Esophagus muscularis mucosa (tissue), 4 donors: ENCODE results near the gene NELL1. TPM values are rescaled to one million over a fixed set of nuclear protein-coding genes. Genes with fewer than 3 reads are reported as not detected.

ENCODE experiments used
- DNase-seq: peaks from one replicate; pipeline ENCODE4 v3.0.0-alpha.2; 2017; ENCODE audit errors: extremely low spot score
- H3K27ac ChIP-seq, 4 donors: fragments of 200-600 bp; sonication (generic); replicated peaks in 1 of 4; 1 replicate in 3 of 4; 2 replicates in 1 of 4; pipeline ENCODE4 v1.5.1; 2016 to 2019; ENCODE audit warnings: mild to moderate bottlenecking in 1 of 4
- H3K27me3 ChIP-seq, 4 donors: fragments of 200-600 bp; sonication (generic); one replicate each; pipeline versions ENCODE4 v1.5.1 to v1.6.0; 2016 to 2019
- H3K36me3 ChIP-seq, 4 donors: fragments of 200-600 bp; sonication (generic); one replicate each; pipeline ENCODE4 v1.5.1; 2016 to 2019
- H3K4me1 ChIP-seq, 4 donors: fragments of 200-600 bp; sonication (generic); one replicate each; pipeline ENCODE4 v1.5.1; 2016 to 2019
- H3K4me3 ChIP-seq, 4 donors: fragments of 200-600 bp; sonication (generic); 1 replicate in 2 of 4; 2 replicates in 2 of 4; pipeline ENCODE4 v1.5.1; 2016 to 2019; ENCODE audit warnings: mild to moderate bottlenecking in 4 of 4, moderate library complexity in 1 of 4
- H3K9me3 ChIP-seq, 4 donors: fragments of 200-600 bp; sonication (generic); 1 replicate in 3 of 4; 2 replicates in 1 of 4; pipeline ENCODE4 v1.5.1; 2016 to 2019
- EP300 ChIP-seq: sonication (generic); formaldehyde crosslinking; IDR thresholded peaks from one replicate; pipeline ENCODE4 v1.6.1; 2017; ENCODE audit warnings: antibody characterized with exemption
- POLR2A ChIP-seq: fragments of 450-650 bp; IDR thresholded peaks from one replicate; pipeline ENCODE4 v1.6.1; 2017; ENCODE audit warnings: antibody characterized with exemption, moderate library complexity, mild to moderate bottlenecking, low read depth
- POLR2AphosphoS5 ChIP-seq, 2 donors: sonication (generic); formaldehyde crosslinking; IDR thresholded peaks; one replicate each; pipeline ENCODE4 v1.6.1; 2017; ENCODE audit warnings: antibody characterized with exemption in 2 of 2
- WGBS: methylation state at CpG from one replicate; pipeline ENCODE4 v1.1.5; 2018; 5-methylcytosine and 5-hydroxymethylcytosine counted together
- intact Hi-C: fragments of 100-400 bp; cut with DNase I; formaldehyde crosslinking; loops from one replicate; pipeline ENCODE4 v1.15.1; 2023
- total RNA-seq, 4 donors: library from RNA; depleted of rRNA; stranded (reverse); fragments of >200 nt; gene quantifications; one replicate each; pipeline versions ENCODE4 v1.1.0 to v1.2.1, GENCODE V29; 2016
- TF ChIP-seq, protein P1 (sequence below), 3 experiments: fragments of 200-600 bp in 2 of 3; fragments of 450-650 bp in 1 of 3; sonication (generic) in 2 of 3; IDR thresholded peaks; one replicate each; pipeline ENCODE4 v1.5.1; 2017 to 2019; ENCODE audit warnings: antibody characterized with exemption in 3 of 3, mild to moderate bottlenecking in 2 of 3, moderate library complexity in 1 of 3

NELL1 gene
- total RNA-seq, 4 donors from 2014 or later = 0.65 to 2.7 (median 0.90) TPM

DNA sequence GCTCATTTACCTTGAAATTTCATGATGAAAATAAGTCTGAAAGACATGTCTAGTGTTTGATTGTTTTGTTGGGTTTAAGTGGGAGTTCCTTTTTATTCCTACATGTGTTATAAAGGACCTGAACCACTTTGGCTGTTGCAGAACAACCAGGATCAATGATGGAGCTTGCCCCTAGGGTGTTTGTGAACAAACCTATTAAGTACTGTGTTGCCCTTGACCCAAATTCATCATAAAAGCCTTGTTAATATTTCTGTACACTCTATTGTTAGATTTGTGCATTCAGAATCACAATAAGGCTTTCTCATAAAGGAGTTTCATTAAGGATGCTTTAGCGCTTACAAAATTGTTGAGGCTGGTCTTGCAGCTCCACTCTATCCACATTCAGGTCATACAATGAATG is 452.6 kb downstream of the NELL1 start:
- intact Hi-C loops = no loop called here
- H3K4me3 ChIP-seq = no peak overlapping the region
- no peaks in the 10 kb centered on the region for H3K27me3 ChIP-seq
- TF ChIP-seq EP300 (no peak), POLR2A (no peak), POLR2AphosphoS5 (IDR thresholded peaks at IDR 0.05) (no peak)
- TF ChIP-seq, protein P1, sequence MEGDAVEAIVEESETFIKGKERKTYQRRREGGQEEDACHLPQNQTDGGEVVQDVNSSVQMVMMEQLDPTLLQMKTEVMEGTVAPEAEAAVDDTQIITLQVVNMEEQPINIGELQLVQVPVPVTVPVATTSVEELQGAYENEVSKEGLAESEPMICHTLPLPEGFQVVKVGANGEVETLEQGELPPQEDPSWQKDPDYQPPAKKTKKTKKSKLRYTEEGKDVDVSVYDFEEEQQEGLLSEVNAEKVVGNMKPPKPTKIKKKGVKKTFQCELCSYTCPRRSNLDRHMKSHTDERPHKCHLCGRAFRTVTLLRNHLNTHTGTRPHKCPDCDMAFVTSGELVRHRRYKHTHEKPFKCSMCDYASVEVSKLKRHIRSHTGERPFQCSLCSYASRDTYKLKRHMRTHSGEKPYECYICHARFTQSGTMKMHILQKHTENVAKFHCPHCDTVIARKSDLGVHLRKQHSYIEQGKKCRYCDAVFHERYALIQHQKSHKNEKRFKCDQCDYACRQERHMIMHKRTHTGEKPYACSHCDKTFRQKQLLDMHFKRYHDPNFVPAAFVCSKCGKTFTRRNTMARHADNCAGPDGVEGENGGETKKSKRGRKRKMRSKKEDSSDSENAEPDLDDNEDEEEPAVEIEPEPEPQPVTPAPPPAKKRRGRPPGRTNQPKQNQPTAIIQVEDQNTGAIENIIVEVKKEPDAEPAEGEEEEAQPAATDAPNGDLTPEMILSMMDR (IDR thresholded peaks at IDR 0.05) = no peak
- no peaks in the 10 kb centered on the region for H3K4me1 ChIP-seq
- DNase-seq = no peak
- H3K27ac ChIP-seq = no peak overlapping the region
- 100% methylated on average over 1 of the region's 1 CpG for WGBS
- no peaks in the 10 kb centered on the region for H3K36me3 ChIP-seq
- no peaks in the 10 kb centered on the region for H3K9me3 ChIP-seq

DNA sequence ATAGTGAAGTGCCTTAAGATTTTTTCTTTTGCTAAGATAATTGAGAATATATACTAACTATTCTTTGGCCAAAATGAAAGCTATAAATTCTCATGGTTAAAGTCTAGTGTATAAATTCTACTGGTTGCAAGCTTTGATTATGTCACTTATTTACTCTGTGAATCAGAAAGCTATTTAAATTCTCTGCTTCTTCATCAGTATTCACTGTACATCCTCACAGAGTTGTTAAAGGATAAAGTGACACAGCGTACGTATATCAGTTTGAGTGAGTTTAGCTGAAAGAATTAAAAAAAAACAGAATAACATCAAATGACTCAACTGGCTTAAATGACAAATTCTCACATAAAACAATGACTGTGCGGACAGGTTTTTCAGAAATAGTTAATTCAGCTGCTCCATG is 453.1 kb downstream of the NELL1 start:
- no peaks in the 10 kb centered on the region for H3K27me3 ChIP-seq
- DNase-seq = no peak
- intact Hi-C loops = no loop called here
- no peak overlapping the region for H3K27ac ChIP-seq
- no peak overlapping the region for H3K4me3 ChIP-seq
- 97% methylated on average over 3 of the region's 3 CpGs for WGBS
- H3K36me3 ChIP-seq = no peaks in the 10 kb centered on the region
- no peak for TF ChIP-seq EP300
- TF ChIP-seq, protein P1 (IDR thresholded peaks at IDR 0.05) = no peak
- no peaks in the 10 kb centered on the region for H3K9me3 ChIP-seq
- H3K4me1 ChIP-seq = no peaks in the 10 kb centered on the region

DNA sequence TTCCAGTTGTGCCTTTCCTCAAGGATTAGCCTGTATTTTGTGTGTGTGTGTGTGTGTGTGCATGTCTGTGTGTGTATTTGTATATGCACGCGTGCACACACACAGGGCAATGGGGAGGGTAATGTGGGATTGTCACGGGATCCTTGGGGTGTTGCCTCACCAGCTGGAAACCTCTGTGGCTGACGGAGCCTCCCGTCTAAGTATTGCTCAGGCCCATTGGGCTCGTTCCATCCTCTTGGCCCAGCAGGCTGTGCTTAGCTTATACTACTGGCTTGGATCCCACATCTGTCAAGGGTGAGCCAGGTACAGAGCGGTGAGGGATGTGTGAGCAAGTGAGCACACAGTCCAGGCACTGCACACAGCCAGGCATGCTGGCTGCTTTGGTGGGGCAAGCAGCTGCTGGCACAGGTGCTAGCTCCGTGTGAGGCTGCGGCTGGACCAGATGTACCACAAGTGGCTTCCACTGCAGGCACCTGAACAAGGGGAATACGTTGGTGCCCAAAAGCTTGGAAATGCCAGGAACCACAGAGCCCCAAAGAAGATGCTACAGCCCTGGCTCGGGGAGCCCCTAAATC is 462.8 kb downstream of the NELL1 start:
- DNase-seq = peak; percentile 86
- Histone ChIP-seq H3K36me3 (no peaks in the 10 kb centered on the region), H3K4me1 (no peaks in the 10 kb centered on the region), H3K27me3 (no peaks in the 10 kb centered on the region), H3K9me3 (no peaks in the 10 kb centered on the region), H3K4me3 (no peak overlapping the region), H3K27ac (no peak overlapping the region)
- 64% methylated on average over 11 of the region's 11 CpGs for WGBS
- TF ChIP-seq POLR2A (no peak), EP300 (no peak), POLR2AphosphoS5 (IDR thresholded peaks at IDR 0.05) (no peak)
- TF ChIP-seq, protein P1 (IDR thresholded peaks at IDR 0.05) = no peak
- intact Hi-C loops = no loop called here

DNA sequence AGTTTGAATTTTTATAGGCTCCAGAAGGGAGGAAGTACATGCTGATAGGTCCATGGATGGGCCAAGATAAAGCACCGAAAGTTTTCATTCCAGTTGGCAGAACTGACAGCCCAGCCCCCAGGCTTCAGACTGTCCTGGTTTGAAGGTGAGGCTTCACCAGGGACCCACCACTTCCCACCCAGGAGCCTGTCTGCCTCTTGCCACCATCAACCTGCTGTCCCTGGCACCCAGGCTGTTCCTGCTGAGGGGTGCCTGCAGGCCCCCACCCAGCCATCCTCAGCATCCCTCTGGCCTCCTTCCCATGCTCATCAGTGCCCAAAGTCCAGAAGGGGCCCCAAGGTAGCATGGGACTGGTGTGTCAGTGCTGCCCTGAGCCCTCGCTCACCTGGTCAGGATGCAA is 463.9 kb downstream of the NELL1 start:
- no peaks in the 10 kb centered on the region for H3K27me3 ChIP-seq
- intact Hi-C loops = no loop called here
- no peak for DNase-seq
- TF ChIP-seq, protein P1 (IDR thresholded peaks at IDR 0.05) = no peak
- TF ChIP-seq POLR2A (no peak), POLR2AphosphoS5 (IDR thresholded peaks at IDR 0.05) (no peak), EP300 (no peak)
- 83% methylated on average over 1 of the region's 2 CpGs for WGBS
- H3K4me1 ChIP-seq = no peaks in the 10 kb centered on the region
- H3K27ac ChIP-seq = no peak overlapping the region
- no peaks in the 10 kb centered on the region for H3K9me3 ChIP-seq
- no peak overlapping the region for H3K4me3 ChIP-seq
- no peaks in the 10 kb centered on the region for H3K36me3 ChIP-seq

DNA sequence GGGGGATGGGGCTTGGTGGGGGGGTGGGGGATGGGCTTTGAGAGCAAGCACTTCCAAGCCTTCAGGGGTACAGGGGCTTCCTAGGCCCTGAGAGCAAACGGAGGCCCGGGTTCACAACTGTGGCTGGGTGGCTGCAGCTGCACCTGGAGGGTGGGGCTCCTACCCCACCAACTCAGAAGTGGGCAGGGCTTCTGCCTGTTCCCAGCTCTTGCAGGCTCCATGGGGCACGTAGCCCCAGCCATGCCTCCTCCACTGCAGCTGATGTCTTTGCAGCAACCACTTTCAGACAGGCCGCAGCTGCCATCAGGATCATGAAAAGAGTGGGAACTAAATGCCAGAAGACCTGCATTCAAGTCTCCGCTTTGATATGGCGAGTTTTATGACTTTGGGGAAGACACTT is 464.3 kb downstream of the NELL1 start:
- 89% methylated on average over 5 of the region's 6 CpGs for WGBS
- TF ChIP-seq, protein P1 (IDR thresholded peaks at IDR 0.05) = no peak
- TF ChIP-seq EP300 (no peak), POLR2AphosphoS5 (IDR thresholded peaks at IDR 0.05) (no peak)
- H3K4me3 ChIP-seq = no peak overlapping the region
- no peak for DNase-seq
- H3K9me3 ChIP-seq = no peaks in the 10 kb centered on the region
- H3K27ac ChIP-seq = no peak overlapping the region
- H3K4me1 ChIP-seq = no peaks in the 10 kb centered on the region
- intact Hi-C loops = no loop called here
- no peaks in the 10 kb centered on the region for H3K27me3 ChIP-seq
- H3K36me3 ChIP-seq = no peaks in the 10 kb centered on the region
